ENCODE results near the gene GABRA4.

DNA sequence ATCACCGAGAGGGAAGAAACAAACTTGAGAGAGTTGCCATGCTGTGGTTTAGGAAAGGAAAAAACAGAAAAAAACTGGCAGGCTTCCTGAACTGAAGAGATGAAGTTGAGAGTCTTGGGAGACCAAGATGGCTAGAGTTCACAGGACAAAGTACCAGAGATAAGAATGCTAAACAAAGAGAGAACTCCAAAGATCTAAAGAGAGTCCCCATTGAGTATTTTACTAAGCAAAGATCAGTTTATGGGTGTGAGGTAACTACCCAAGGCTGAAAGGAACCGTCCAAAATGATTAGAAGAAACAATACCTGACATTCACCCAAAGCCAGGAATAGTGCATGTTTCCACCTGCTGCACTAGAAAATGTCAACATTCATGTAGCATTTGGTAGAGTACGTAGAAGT is 62.5 kb downstream of the GABRA4 start:
- TF ChIP-seq POLR2A (IDR thresholded peaks at IDR 0.05), result no peak
- TF ChIP-seq, protein P1, sequence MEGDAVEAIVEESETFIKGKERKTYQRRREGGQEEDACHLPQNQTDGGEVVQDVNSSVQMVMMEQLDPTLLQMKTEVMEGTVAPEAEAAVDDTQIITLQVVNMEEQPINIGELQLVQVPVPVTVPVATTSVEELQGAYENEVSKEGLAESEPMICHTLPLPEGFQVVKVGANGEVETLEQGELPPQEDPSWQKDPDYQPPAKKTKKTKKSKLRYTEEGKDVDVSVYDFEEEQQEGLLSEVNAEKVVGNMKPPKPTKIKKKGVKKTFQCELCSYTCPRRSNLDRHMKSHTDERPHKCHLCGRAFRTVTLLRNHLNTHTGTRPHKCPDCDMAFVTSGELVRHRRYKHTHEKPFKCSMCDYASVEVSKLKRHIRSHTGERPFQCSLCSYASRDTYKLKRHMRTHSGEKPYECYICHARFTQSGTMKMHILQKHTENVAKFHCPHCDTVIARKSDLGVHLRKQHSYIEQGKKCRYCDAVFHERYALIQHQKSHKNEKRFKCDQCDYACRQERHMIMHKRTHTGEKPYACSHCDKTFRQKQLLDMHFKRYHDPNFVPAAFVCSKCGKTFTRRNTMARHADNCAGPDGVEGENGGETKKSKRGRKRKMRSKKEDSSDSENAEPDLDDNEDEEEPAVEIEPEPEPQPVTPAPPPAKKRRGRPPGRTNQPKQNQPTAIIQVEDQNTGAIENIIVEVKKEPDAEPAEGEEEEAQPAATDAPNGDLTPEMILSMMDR (IDR thresholded peaks at IDR 0.05), result no peak
